NCI-H69 (cell line): Measurements from ENCODE around the gene ZMPSTE24.

Experiments used
- DNase-seq: peaks from one replicate; lab custom pipeline; 2025; lab: John Stamatoyannopoulos, UW

ZMPSTE24 gene

DNA sequence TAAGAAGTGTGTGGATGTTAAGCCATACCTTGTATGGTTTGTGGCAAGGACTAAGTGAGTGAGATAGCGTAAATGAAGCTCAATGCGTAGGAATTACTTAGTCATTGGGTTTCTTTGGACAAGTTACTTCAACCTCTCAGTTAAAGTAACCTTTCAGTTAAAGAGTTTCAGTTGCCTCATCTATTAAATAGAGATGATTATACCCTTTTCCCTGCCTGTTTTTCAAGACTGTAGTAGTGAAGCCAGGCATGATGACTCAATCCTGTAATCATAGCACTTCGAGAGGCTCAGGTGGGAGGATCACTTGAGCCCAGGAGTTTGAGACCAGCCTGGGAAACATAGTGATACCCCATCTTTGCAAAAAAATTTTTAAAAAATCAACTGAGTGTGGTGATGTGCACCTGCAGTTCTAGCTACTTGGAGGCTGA is 6.3 kb downstream of the ZMPSTE24 start:
- no peak for DNase-seq

DNA sequence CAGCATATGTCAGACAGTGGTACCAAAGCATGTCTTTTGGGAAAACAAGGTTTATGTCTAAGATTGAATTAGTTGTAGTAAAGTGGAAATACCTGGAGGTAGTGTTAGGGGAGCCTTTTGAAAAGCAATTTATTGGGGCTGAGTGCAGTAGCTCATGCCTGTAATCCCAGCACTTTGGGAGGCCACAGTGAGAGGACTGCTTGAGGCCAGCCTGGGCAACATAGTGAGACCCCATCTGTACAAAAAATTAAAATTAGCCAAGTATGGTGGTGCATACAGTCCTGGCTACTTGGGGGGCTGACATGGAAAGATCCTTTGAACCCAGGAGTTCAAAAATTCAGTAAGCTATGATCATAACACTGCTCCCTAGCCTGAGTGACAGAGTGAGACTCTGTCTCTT is 7.3 kb downstream of the ZMPSTE24 start:
- DNase-seq = no peak

DNA sequence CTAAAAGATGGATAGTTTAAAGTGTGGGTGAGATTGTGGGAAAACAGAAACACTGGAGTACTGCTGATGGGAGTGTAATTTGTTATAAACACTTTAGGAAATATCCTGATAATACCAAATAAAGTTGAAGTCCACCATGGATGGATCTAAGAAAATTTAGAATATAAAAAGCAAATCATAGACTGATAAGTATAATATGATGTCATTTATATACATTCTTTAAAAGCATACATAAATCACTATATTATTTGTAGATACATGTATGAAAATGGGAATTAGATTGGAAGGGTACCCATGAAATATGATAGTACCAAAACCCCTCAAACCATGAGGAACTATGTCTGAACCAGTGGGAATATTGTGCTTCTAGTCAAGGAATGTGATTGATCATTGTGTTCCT is 7.9 kb downstream of the ZMPSTE24 start:
- no peak for DNase-seq

GRCh38 chr1:40266786-40267535 is 8.9 kb downstream of the ZMPSTE24 start:
- no peak for DNase-seq

DNA sequence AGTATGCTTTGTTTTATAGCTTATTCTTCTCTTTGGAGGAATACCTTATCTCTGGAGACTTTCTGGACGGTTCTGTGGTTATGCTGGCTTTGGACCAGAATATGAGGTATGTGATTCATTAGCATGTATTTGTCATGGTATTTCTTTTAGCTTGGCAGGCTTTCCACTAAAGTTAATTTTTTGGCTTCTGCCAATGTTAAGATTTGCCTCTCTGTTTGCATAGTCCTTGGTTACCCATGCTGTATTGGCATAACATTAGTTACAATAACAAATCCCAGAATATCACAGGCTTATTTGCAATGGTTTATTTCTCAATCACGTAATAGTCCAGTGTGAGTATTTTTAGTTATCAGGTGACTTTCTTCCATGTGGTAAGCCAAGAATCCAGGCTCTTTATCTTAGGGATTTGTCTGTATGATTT is 9.7 kb downstream of the ZMPSTE24 start:
- no peak for DNase-seq

DNA sequence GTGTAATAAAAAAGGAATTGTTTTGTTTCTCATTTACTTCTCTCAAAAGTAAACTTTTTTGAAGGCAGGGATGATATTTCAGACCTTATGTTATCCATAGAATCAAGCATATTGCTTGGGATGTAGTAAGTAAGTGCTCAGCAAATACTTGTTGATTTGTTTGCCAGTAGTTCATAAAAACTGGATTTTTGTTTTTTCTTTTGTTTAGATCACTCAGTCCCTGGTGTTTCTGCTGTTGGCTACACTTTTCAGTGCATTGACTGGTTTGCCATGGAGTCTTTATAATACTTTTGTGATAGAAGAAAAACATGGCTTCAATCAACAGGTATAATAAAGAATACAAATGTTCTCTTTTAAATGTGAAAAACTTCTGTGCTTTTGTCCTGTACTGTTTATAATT is 10.2 kb downstream of the ZMPSTE24 start:
- no peak for DNase-seq

GRCh38 chr1:40270152-40270834 is 12.3 kb downstream of the ZMPSTE24 start:
- DNase-seq = no peak

DNA sequence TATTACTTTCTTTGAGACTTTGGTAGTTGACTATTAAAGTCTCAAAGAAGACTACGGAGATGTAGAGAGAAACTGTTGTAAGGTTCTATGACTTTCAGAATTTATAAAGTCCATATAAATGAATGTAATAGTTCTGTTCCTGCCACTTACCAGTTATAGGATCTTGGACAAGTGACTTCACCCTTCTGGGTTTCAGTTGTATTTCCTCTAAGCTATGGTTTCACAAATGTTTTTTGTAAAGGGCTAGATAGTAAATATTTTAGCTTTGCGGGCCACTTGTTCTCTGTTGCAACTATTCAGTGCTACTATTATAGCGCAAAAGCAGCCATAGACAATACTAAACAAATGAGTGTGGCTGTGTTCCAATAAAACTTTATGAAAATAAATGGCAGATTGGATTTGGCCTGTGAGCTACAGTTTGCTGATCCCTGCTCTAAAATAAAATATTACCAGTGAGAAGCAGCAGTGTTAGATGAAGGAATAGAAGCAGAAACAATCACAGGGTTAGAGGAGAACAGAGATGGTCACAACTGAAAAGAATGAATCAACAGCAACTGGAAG is 14.7 kb downstream of the ZMPSTE24 start:
- DNase-seq = no peak

DNA sequence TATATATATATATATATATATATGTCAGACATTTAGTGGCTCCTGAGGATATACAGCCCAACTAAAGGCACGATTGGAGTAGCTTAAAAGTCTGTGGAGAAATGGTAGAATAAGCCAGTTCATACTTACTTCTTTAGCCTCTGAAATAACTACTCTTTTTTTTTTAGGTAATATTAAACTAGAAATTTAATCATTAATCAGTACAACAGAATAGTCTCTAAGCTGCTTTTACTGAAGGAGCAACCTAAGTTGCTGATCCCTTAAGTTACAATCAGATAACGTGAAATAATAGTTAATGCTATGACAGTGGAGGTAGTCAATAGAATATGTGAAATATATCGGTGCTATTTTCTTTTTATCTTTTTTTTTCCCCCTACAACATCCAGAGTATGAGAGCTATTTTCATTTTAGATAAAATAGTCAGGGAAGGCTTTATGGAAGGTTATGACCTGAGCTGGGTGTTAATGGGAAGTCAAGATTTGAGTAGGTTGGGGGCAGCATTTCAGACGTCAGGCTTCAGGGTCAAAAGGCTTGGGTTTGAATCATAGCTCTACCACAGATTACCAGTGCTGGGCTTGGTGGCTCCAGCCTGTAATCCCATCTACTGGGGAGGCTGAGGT is 15.6 kb downstream of the ZMPSTE24 start:
- DNase-seq = no peak

DNA sequence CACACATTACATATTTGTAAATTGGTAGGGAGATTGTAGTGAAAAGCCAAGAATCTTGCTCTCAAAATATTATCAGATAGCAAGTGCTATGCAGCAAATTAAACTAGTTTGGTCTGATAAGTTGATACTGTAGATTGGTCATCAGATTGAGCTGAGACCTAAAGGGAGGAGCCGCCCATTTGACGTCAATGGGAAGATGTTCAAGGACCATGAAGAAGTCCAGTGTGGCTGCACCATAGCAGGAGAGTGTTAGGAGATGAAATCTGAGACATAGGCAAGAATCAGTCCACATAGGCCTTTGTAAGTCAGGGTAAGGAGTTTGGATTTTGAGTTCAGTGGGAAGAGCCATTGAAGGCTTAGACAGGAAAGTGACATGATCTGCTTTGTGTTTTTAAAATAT is 16.3 kb downstream of the ZMPSTE24 start:
- no peak for DNase-seq

DNA sequence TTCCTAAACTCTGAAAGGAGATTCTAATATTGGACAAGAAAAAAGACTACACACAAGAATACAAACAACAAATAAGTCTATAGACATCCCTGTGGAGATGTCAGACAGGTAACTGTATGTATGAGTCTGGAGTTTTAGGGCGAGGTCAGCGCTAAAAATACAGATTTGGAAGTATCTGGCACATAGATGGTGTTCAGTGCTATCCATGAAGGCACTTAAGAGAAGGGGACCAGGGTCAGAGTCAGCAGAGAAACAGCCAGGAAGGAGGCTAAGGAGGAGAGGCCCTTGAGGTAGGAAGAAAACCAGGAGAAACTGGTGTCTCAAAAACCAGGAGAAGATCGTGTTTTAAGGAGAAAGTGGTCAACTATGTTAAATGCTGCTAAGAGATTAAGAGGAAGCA is 18.1 kb downstream of the ZMPSTE24 start:
- no peak for DNase-seq

DNA sequence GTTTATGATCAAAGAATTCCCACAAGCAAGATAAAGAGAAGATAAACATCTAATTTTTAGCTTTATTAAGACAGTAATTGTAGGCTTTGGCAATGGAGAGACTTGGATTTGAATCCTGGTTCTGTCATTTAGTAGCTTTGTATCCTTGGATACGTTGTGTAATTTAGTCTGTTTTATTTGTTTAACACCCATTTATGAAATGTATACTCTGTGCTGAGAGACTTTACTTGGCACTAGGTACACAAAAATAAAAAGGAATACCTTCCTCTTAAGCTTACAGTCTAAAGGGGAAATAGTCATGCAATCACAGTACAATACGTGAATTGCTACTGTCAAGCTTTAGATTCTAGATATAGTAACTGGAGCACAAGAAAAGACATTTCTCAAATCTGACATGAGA is 23.8 kb downstream of the ZMPSTE24 start:
- peak; percentile 23 for DNase-seq

- no peak for DNase-seq
Measured at GRCh38 chr1:40291293-40291692, 33.3 kb downstream of the ZMPSTE24 start.

- DNase-seq = peak; percentile 41
Measured at GRCh38 chr1:40299366-40300248, 41.6 kb downstream of the ZMPSTE24 start.

GRCh38 chr1:40300249-40300567 is 42.2 kb downstream of the ZMPSTE24 start:
- DNase-seq = no peak

GRCh38 chr1:40300651-40301050 is 42.6 kb downstream of the ZMPSTE24 start:
- no peak for DNase-seq

GRCh38 chr1:40301066-40301465 is 43.0 kb downstream of the ZMPSTE24 start:
- no peak for DNase-seq

GRCh38 chr1:40301541-40302299 is 43.7 kb downstream of the ZMPSTE24 start:
- no peak for DNase-seq

DNA sequence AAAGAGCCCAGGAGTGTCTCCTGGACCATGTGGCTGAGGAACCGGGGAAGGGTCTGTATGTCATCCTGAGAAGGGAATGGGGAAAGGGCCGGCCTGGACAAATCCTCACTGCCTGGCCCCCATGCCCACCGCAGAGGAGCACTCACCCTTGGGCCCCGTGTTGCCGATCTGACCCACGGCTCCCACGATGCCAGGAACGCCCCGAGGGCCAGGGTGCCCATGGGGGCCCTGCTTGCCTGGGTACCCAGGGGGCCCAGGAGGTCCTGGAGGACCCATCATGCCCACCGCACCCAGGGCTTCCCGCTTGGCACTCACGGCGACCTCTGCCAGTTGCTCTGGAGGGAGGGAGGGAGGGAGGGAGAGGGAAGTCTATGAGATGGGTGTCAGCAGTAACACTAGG is 44.4 kb downstream of the ZMPSTE24 start:
- DNase-seq = no peak

- DNase-seq = no peak
Measured at GRCh38 chr1:40303051-40303771, 45.2 kb downstream of the ZMPSTE24 start.

DNA sequence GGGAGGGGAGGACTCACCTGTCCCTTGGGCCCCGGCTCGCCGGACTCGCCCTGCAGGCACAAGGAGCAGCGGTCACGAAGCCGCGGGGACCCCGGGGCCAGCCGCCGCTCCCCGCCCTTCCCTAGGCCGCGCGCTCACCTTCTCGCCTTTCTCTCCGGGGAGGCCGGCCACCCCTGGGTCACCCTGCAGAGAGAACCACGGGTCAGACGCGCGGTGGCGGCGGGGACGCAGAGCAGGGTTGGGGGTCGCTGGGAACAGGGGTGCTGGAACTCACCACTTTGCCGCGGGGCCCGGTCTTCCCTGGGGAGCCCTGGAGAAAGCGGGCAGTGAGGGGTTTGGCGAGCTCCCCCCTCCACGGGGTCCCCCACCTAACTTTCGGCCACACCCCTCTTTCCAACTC is 45.8 kb downstream of the ZMPSTE24 start:
- DNase-seq = no peak
